GM12874 (cell line): ENCODE measurements around the gene UPF3A.

Experiments
- TF ChIP-seq, protein P1 (sequence below): IDR thresholded peaks from 2 replicates; pipeline ENCODE4 v1.5.1; 2011; ENCODE audit warnings: low read depth, mild to moderate bottlenecking, control low read depth, low read length, moderate library complexity; ENCODE audit not compliant: insufficient read depth

UPF3A gene

DNA sequence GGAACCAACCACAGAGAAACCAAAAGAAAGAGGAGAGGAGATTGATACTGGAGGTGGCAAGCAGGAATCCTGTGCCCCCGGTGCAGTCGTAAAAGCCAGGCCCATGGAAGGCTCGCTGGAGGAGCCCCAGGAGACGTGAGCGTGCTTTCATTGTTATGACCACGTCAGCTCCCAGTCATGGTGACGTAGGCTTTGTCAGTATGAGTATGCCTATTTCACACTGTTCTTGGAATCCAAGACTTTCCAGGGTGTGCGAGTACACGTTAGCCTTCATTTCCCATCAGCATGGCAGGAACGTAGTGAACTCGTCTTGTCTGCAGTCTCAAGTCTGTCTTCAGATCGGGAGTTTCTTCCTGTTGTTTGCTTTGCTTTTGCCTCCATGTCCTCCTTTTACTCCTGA, 17.5 kb downstream of the UPF3A start:
- TF ChIP-seq, protein P1, sequence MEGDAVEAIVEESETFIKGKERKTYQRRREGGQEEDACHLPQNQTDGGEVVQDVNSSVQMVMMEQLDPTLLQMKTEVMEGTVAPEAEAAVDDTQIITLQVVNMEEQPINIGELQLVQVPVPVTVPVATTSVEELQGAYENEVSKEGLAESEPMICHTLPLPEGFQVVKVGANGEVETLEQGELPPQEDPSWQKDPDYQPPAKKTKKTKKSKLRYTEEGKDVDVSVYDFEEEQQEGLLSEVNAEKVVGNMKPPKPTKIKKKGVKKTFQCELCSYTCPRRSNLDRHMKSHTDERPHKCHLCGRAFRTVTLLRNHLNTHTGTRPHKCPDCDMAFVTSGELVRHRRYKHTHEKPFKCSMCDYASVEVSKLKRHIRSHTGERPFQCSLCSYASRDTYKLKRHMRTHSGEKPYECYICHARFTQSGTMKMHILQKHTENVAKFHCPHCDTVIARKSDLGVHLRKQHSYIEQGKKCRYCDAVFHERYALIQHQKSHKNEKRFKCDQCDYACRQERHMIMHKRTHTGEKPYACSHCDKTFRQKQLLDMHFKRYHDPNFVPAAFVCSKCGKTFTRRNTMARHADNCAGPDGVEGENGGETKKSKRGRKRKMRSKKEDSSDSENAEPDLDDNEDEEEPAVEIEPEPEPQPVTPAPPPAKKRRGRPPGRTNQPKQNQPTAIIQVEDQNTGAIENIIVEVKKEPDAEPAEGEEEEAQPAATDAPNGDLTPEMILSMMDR = no peak

DNA sequence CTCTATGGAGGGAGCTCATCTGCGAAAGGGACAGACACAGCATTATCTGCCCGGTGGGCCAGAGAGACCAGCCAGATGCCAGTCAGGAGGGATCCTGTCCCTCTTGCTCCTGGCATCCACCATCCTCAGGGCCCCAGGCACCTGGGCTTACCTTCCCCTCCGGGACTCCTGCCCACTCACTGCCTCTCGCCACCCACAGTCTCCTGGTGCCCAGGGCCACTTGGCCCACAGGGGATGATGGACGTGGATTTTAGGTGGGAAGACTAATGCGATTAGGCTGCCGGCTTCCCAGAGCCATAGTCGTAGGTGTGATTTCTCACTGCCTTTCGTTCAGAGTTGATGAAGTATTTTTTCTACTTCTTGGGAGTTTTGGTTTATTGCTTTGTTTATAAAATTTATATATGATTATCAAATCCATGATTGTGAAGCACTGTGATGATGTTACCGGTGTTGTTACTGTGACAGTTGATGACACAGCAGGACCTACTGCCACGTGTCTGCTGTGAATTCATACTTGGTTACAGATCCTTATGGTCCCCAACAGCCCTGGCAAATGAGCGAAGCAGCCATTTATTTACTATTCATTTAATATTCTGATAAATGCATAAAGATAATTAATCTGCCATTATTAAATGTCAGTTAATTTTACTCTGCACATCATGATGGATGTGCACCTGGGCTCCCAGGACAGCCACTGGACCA, 18.4 kb downstream of the UPF3A start:
- TF ChIP-seq, protein P1 = no peak

DNA sequence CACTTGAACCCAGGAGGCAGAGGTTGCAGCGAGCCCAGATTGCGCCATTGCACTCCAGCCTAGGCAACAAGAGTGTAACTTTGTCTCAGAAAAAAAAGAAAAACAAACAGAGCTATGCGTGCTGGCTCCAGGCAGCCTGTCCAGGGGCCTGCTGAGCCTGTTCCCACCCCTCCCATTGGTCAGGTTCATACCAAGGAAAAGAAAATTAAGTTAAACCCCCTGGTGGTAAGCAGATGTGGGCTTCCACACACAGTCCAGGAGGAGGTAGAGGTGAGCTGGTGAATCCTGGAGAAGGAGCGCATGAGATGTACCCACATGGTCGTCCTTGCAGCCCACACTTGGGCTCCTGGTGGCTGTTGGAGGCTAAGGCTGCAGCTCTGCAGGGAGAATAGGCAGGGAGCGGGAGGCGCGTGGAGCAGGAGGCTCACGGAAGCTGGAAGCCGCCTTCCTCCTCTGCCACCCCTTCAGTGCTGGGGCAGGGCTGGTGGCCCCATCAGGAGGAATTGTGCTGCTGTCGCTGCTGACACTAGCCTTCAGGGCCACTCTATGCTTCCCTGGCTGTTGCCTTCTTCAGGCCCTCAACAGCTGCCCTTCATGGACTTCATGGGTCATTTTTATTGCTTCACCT, 22.4 kb downstream of the UPF3A start:
- TF ChIP-seq, protein P1 = no peak

DNA sequence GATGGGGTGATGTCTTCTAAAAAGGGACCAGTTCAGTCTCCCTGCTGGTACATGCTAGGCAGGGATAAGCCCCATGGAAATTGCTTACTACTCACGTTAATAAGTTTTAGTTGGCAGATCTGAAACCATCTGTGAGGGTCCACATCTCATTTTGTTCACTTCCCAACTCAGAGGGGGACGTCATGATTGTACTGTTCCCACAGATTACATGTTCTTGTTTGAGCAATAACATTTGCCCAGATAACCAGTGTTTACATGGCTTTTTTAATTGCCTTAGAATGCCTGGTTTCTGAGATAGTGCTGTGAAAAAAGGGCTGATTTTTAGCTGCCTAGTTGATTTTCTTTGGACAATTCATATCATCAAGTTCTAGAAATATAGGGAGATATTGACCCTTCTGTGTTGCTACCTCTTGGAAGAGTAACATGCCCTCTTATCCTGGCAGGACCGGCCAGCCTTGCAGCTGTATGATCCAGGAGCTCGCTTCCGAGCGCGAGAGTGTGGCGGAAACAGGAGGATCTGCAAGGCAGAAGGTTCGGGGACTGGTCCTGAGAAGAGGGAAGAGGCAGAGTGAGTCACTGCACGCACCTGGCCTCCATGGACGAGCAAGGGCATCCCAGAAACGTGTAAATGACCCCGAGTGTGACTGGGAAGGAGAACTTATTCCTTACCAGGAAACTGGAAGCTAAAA, 23.1 kb downstream of the UPF3A start:
- TF ChIP-seq, protein P1 = no peak

DNA sequence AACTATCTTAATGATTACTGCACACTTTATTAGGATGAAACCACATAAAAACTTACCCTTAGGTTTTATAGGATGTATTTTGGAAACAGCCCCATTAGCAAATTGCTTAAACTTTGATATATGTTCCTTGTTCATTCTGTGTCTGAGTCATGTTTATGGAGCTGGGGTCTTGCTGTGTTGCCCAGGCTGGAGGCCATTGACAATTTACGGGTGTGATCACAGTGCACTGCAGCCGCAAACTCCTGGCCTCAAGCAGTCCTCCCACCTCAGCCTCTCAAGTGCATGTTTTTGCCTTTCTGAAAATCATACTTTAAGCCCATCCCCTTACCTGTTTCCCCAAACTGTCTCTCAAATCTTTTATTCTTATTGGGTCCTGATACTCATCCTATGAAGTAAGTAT, 27.7 kb downstream of the UPF3A start:
- TF ChIP-seq, protein P1 = no peak

DNA sequence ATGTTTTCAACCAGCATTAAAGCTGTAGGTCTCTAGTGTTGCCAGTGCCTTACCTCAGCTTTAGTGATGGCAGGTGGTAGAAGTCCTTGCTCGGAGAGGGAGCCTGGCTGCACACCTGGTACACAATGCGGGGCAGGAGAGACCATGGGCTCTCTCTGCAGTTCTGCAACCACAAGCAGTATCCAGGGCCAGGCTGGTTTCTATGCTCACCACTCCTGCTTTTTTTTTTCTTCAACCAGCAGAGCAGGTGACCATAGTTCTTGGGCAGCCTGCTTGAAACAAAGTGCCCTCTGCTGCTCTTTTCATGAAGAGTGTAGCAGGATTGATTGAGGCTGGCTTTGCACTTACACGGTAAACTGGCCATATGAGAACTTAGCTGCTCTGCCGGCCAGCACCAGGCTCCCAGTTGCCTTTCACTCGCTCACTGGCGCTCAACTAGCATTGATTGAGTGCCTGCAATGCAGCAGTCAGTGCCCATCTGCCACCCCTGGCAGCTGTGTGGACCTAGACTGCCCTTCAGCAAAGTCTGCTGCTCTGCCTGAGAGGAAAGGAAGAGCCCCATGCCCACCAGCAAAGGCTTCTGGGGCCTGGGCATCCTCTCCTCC, 28.5 kb downstream of the UPF3A start:
- TF ChIP-seq, protein P1 = no peak

DNA sequence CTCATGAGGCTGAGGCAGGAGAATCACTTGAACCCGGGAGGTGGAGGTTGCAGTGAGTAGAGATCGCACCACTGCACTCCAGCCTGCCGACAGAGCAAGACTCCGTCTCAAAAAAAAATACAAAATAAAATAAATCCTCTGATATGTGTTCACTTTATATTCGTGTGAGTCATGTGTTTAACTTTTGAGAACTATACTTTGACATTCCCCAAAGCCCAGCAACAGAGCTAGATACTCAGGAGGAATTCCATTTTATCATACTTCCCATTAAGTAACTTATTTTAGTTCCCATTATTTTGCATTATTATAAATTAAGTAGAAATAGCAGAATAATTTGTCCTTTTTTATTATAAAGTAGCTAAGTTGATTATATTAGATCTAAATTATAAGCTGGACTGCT, 29.6 kb downstream of the UPF3A start:
- TF ChIP-seq, protein P1 = no peak
